A549 (cell line): ENCODE measurements around the gene SORBS1.

Experiments
- BCL3 ChIP-seq: fragments of >200 bp; sonication (Bioruptor Twin); formaldehyde crosslinking; IDR thresholded peaks from 3 replicates; pipeline ENCODE4 v1.6.1; 2016
- CTCF ChIP-seq: fragments of >200 bp; sonication (Bioruptor Twin); formaldehyde crosslinking; IDR thresholded peaks from 3 replicates; pipeline ENCODE4 v1.5.1; 2016
- HMGXB4 ChIP-seq: fragments of 250-450 bp; sonication (Bioruptor Pico); IDR thresholded peaks from 2 replicates; pipeline ENCODE4 v1.5.0; 2021; ENCODE audit warnings: mild to moderate bottlenecking, moderate library complexity, borderline replicate concordance
- JUNB ChIP-seq: fragments of >200 bp; sonication (Bioruptor Twin); formaldehyde crosslinking; IDR thresholded peaks from 2 replicates; pipeline ENCODE4 v1.6.1; 2016
- POLR2A ChIP-seq: IDR thresholded peaks from 2 replicates; pipeline ENCODE4 v1.6.1; 2012; ENCODE audit warnings: mild to moderate bottlenecking, low read length
- RNF2 ChIP-seq: fragments of 200-600 bp; sonication (generic); IDR thresholded peaks from 2 replicates; pipeline ENCODE4 v1.6.1; 2016; ENCODE audit warnings: low read depth, mild to moderate bottlenecking, antibody characterized with exemption, moderate library complexity, borderline replicate concordance
- USF2 ChIP-seq: fragments of 450-650 bp; IDR thresholded peaks from 2 replicates; pipeline ENCODE4 v1.6.1; 2014; ENCODE audit warnings: antibody characterized with exemption

GRCh38 chr10:95532536-95532935 lies 28.6 kb downstream of the SORBS1 start:
- no peak for TF ChIP-seq POLR2A
- no peak for TF ChIP-seq USF2
- no peak for TF ChIP-seq CTCF
- TF ChIP-seq JUNB = no peak
- no peak for TF ChIP-seq BCL3
- TF ChIP-seq RNF2 = no peak
- no peak for TF ChIP-seq HMGXB4 (CRISPR knock-in tag)
